NCI-H1694 treated with DMSO at 0.1 percent for 48 hours (cell line): ENCODE results near the gene CREB3L2.
"Not testable (repeated sequence)": the region's sequence is repeated elsewhere in the genome, so short reads cannot be mapped to it uniquely, and the experiment has no call there.

Experiments
- DNase-seq: peaks from one replicate; lab custom pipeline; 2025; lab: John Stamatoyannopoulos, UW

The CREB3L2 gene

GRCh38 chr7:138001529-138002095 lies at the start of gene CREB3L2:
Gene CREB3L2, minus strand, starts transcription at chr7:138002086. Its CDS starts 381 bp downstream, at chr7:138001705.
- no peak for DNase-seq

- DNase-seq = no peak
Measured at GRCh38 chr7:138049505-138050116, 47.7 kb upstream of the CREB3L2 start.

GRCh38 chr7:138047907-138048306 lies 46.0 kb upstream of the CREB3L2 start:
- no peak for DNase-seq

GRCh38 chr7:138044897-138045296 lies 43.0 kb upstream of the CREB3L2 start:
- DNase-seq = no peak

- not testable (repeated sequence) for DNase-seq
Measured at GRCh38 chr7:138040063-138040462, 38.2 kb upstream of the CREB3L2 start.

GRCh38 chr7:138036135-138036534 lies 34.2 kb upstream of the CREB3L2 start:
- DNase-seq = no peak

- no peak for DNase-seq
Measured at GRCh38 chr7:138033241-138033640, 31.4 kb upstream of the CREB3L2 start.

- no peak for DNase-seq
Measured at GRCh38 chr7:138032770-138033169, 30.9 kb upstream of the CREB3L2 start.

GRCh38 chr7:138032186-138032585 lies 30.3 kb upstream of the CREB3L2 start:
- DNase-seq = no peak

- no peak for DNase-seq
Measured at GRCh38 chr7:138030679-138031351, 28.9 kb upstream of the CREB3L2 start.

GRCh38 chr7:138029941-138030340 lies 28.1 kb upstream of the CREB3L2 start:
- DNase-seq = no peak

- no peak for DNase-seq
Measured at GRCh38 chr7:138029126-138029525, 27.2 kb upstream of the CREB3L2 start.

- no peak for DNase-seq
Measured at GRCh38 chr7:138027100-138027499, 25.2 kb upstream of the CREB3L2 start.

- no peak for DNase-seq
Measured at GRCh38 chr7:138025215-138026186, 23.6 kb upstream of the CREB3L2 start.

- no peak for DNase-seq
Measured at GRCh38 chr7:138024765-138025164, 22.9 kb upstream of the CREB3L2 start.

- no peak for DNase-seq
Measured at GRCh38 chr7:138024343-138024691, 22.4 kb upstream of the CREB3L2 start.

GRCh38 chr7:138023618-138024342 lies 21.9 kb upstream of the CREB3L2 start:
- DNase-seq = no peak

GRCh38 chr7:138021889-138022288 lies 20.0 kb upstream of the CREB3L2 start:
- DNase-seq = no peak

- no peak for DNase-seq
Measured at GRCh38 chr7:138017992-138018391, 16.1 kb upstream of the CREB3L2 start.

GRCh38 chr7:138015096-138015495 lies 13.2 kb upstream of the CREB3L2 start:
- no peak for DNase-seq

GRCh38 chr7:138014686-138015085 lies 12.8 kb upstream of the CREB3L2 start:
- DNase-seq = no peak

- not testable (repeated sequence) for DNase-seq
Measured at GRCh38 chr7:138014201-138014600, 12.3 kb upstream of the CREB3L2 start.
